ENCODE data around the gene TDP1.

- TF ChIP-seq CTCF (conservative IDR thresholded peaks at IDR 0.05; ENCODE audit: low read depth in 2 of 2): no peak
- no peak for TF ChIP-seq EZH2phosphoT487 (IDR thresholded peaks at IDR 0.05; ENCODE audit: unreplicated experiment)
- no peak for TF ChIP-seq EZH2 (IDR thresholded peaks at IDR 0.05; ENCODE audit: low read depth, unreplicated experiment)
- no peak for TF ChIP-seq ETS1 (IDR thresholded peaks at IDR 0.05)
- TF ChIP-seq ZNF114 (CRISPR knock-in tag; IDR thresholded peaks at IDR 0.05): no peak
- no peak for TF ChIP-seq POLR2AphosphoS5 (IDR thresholded peaks at IDR 0.05; ENCODE audit: low read depth)
These were observed 2.1 kb upstream of the TDP1 start for GRCh38 chr14:89953602-89954001.
